ENCODE data around the gene ATG13. TPM values are rescaled to one million over a fixed set of nuclear protein-coding genes. Genes with fewer than 3 reads are reported as not detected.
A peak's percentile ranks its signal among the peaks of the same experiment; 100 is the strongest.

The ATG13 gene
- total and polyA plus RNA-seq, 2 experiments from 2014 or later, result 32.9 to 71.1 TPM

- DNase-seq (ENCODE audit: low spot score), result no peak
- no peaks in the 10 kb centered on the region for H3K79me2 ChIP-seq (replicated peaks; ENCODE audit: insufficient read depth)
- Mint-ChIP-seq H3K27ac (no peak overlapping the region), H3K27me3 (ENCODE audit: insufficient read depth, low read depth, poor library complexity) (no peaks in the 10 kb centered on the region), H3K4me3 (no peak overlapping the region), H3K9me3 (no peaks in the 10 kb centered on the region), H3K36me3 (ENCODE audit: low read depth) (peaks cover 54% of the 10 kb centered on the region), H3K4me1 (no peaks in the 10 kb centered on the region)
- no peak overlapping the region for H2AFZ ChIP-seq
- no peaks in the 10 kb centered on the region for H3F3A ChIP-seq (replicated peaks; ENCODE audit: low read depth)
- H3K36me3 ChIP-seq (ENCODE audit: insufficient read depth), result peaks cover 32% of the 10 kb centered on the region
- no peaks in the 10 kb centered on the region for H3K9me2 ChIP-seq (ENCODE audit: insufficient read depth)
- 0 out of 2 replicates have a peak overlapping the region, but pooled peaks have one; percentile 14 for H3K27ac ChIP-seq (ENCODE audit: low read depth)
- ATAC-seq, result no peak
- H3K4me1 ChIP-seq (ENCODE audit: insufficient read depth), result no peaks in the 10 kb centered on the region
- H4K20me1 ChIP-seq (replicated peaks; ENCODE audit: insufficient read depth), result peaks cover 4% of the 10 kb centered on the region
- TF ChIP-seq CTCF (conservative IDR thresholded peaks at IDR 0.05; ENCODE audit: low read depth in 2 of 2), result no peak
- no peak for TF ChIP-seq REST (IDR thresholded peaks at IDR 0.05; ENCODE audit: unreplicated experiment)
- no peak for TF ChIP-seq NANOG (IDR thresholded peaks at IDR 0.05; ENCODE audit: borderline replicate concordance)
- no peak for TF ChIP-seq EZH2 (IDR thresholded peaks at IDR 0.05; ENCODE audit: low read depth, unreplicated experiment)
- TF ChIP-seq ETS1 (IDR thresholded peaks at IDR 0.05), result no peak
- no peak for TF ChIP-seq STAT1 (IDR thresholded peaks at IDR 0.05; ENCODE audit: unreplicated experiment)
- no peak for TF ChIP-seq JUNB (IDR thresholded peaks at IDR 0.05; ENCODE audit: unreplicated experiment)
- no peak for TF ChIP-seq ZNF331 (CRISPR knock-in tag; IDR thresholded peaks at IDR 0.05; ENCODE audit: low read depth)
- TF ChIP-seq CREB1 (CRISPR knock-in tag; IDR thresholded peaks at IDR 0.05; ENCODE audit: low read depth), result no peak
- TF ChIP-seq EZH2phosphoT487 (IDR thresholded peaks at IDR 0.05; ENCODE audit: unreplicated experiment), result no peak
- no peak for TF ChIP-seq POLR2AphosphoS5 (IDR thresholded peaks at IDR 0.05; ENCODE audit: low read depth)
- no peak for TF ChIP-seq ZNF114 (CRISPR knock-in tag; IDR thresholded peaks at IDR 0.05)
- TF ChIP-seq ZNF462 (CRISPR knock-in tag; IDR thresholded peaks at IDR 0.05), result no peak
- H3K27me3 ChIP-seq (ENCODE audit: insufficient read depth), result no peaks in the 10 kb centered on the region
- no peak overlapping the region for H3K4me2 ChIP-seq
- H3K4me3 ChIP-seq, result no peak overlapping the region
Measured at GRCh38 chr11:46662366-46662765, 45.0 kb downstream of the ATG13 start.
